Gastrocnemius medialis (tissue), 4 donors: ENCODE results near the gene SPINT1. TPM values are rescaled to one million over a fixed set of nuclear protein-coding genes. Genes with fewer than 3 reads are reported as not detected.

Experiments
- ATAC-seq, 2 donors: fragments of 150-250 bp; one replicate each; pipeline ENCODE4 v1.9.1; 2016
- DNase-seq, 2 donors: peaks; one replicate each; pipeline ENCODE4 v3.0.0-alpha.2; 2019
- H3K27ac ChIP-seq, 4 donors: fragments of 200-600 bp; sonication (generic); 1 replicate in 1 of 4; 2 replicates in 3 of 4; pipeline ENCODE4 v1.5.1; 2016 to 2018; ENCODE audit warnings: mild to moderate bottlenecking in 2 of 4, moderate library complexity in 1 of 4
- H3K27me3 ChIP-seq, 3 donors: fragments of 200-600 bp; sonication (generic) in 2 of 3; 1 replicate in 1 of 3; 2 replicates in 2 of 3; pipeline versions ENCODE4 v1.5.1 to v1.6.0; 2016 to 2019; ENCODE audit warnings: mild to moderate bottlenecking in 1 of 3, moderate library complexity in 1 of 3
- H3K36me3 ChIP-seq, 2 donors: fragments of 200-600 bp; sonication (generic) in 1 of 2; one replicate each; pipeline ENCODE4 v1.5.1; 2017 to 2018
- H3K4me1 ChIP-seq, 2 donors: fragments of 200-600 bp; sonication (generic) in 1 of 2; one replicate each; pipeline ENCODE4 v1.5.1; 2016 to 2017; ENCODE audit warnings: mild to moderate bottlenecking in 2 of 2
- H3K4me3 ChIP-seq, 4 donors: fragments of 200-600 bp; sonication (generic) in 3 of 4; 1 replicate in 1 of 4; 2 replicates in 3 of 4; pipeline ENCODE4 v1.5.1; 2016 to 2019; ENCODE audit warnings: mild to moderate bottlenecking in 2 of 4
- H3K9me3 ChIP-seq, 3 donors: fragments of 200-600 bp; sonication (generic) in 2 of 3; 1 replicate in 1 of 3; 2 replicates in 2 of 3; pipeline ENCODE4 v1.5.1; 2016 to 2019
- POLR2A ChIP-seq, 2 donors: fragments of 450-650 bp; IDR thresholded peaks; one replicate each; pipeline ENCODE4 v1.6.1; 2017; ENCODE audit warnings: antibody characterized with exemption in 2 of 2, mild to moderate bottlenecking in 2 of 2, moderate library complexity in 2 of 2
- in situ Hi-C, 4 donors: fragments of 200-750 bp; cut with MboI; loops; one replicate each; pipeline versions ENCODE4 v1.15.0 to v1.8.0; 2017; ENCODE audit warnings: low sequenced_read_pairs in 4 of 4
- intact Hi-C: fragments of 100-400 bp; cut with DNase I; formaldehyde crosslinking; loops from one replicate; pipeline ENCODE4 v1.15.1; 2023; ENCODE audit warnings: low total_unique reads
- total RNA-seq, 4 donors: library from RNA; depleted of rRNA; stranded (reverse); fragments of >200 nt; gene quantifications; one replicate each; pipeline versions ENCODE4 v1.1.0 to v1.2.3, GENCODE V29; 2016
- TF ChIP-seq, protein P1 (sequence below), 5 experiments: fragments of 450-650 bp in 3 of 5; fragments of 200-600 bp in 2 of 5; sonication (generic) in 2 of 5; IDR thresholded peaks in 4 of 5; conservative IDR thresholded peaks in 1 of 5; 1 replicate in 4 of 5; 2 replicates in 1 of 5; pipeline ENCODE4 v1.5.1; 2016 to 2019; ENCODE audit warnings: antibody characterized with exemption in 5 of 5, mild to moderate bottlenecking in 3 of 5, moderate library complexity in 3 of 5

Gene SPINT1
- total RNA-seq, 4 donors from 2014 or later: 0.42 to 5.0 (median 1.0) TPM; not detected in 1

DNA sequence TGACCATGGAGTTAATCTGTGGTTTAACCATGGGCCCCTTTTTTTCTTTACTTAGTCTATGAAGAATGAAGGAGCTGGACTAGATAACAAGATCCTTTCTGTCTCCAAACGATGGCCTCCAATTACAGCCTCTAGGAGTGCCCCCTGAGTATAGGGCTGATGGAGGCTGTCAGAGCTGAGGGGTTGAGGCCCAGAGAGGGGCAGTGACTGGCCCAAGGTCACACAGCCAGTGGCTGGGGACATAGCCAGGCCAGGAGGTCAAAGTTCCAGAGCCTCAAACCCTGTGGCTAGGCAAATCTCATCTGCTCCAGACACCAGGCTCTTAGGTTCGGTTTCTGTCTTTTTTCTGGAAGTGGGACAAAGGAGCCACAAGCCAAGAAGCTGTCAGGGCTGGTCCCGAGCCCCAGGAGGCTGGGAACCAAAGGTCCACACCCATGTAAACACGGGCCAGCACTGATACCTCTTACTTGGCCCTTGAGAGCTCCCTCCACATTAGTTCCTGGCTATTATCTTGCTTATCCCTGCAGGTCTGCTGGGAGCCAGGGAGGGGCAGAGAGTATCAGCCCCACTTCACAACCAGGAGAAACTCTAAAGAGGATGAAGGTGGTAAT lies 19.9 kb downstream of the SPINT1 start:
- no peak for TF ChIP-seq POLR2A (IDR thresholded peaks at IDR 0.05)
- TF ChIP-seq, protein P1, sequence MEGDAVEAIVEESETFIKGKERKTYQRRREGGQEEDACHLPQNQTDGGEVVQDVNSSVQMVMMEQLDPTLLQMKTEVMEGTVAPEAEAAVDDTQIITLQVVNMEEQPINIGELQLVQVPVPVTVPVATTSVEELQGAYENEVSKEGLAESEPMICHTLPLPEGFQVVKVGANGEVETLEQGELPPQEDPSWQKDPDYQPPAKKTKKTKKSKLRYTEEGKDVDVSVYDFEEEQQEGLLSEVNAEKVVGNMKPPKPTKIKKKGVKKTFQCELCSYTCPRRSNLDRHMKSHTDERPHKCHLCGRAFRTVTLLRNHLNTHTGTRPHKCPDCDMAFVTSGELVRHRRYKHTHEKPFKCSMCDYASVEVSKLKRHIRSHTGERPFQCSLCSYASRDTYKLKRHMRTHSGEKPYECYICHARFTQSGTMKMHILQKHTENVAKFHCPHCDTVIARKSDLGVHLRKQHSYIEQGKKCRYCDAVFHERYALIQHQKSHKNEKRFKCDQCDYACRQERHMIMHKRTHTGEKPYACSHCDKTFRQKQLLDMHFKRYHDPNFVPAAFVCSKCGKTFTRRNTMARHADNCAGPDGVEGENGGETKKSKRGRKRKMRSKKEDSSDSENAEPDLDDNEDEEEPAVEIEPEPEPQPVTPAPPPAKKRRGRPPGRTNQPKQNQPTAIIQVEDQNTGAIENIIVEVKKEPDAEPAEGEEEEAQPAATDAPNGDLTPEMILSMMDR (IDR thresholded peaks at IDR 0.05 in 4 of 5, conservative IDR thresholded peaks at IDR 0.05 in 1 of 5): no peak
- intact Hi-C loops: no loop called here
- H3K27me3 ChIP-seq: peaks cover 0 to 3% (median 0%) of the 10 kb centered on the region in 3 donors

DNA sequence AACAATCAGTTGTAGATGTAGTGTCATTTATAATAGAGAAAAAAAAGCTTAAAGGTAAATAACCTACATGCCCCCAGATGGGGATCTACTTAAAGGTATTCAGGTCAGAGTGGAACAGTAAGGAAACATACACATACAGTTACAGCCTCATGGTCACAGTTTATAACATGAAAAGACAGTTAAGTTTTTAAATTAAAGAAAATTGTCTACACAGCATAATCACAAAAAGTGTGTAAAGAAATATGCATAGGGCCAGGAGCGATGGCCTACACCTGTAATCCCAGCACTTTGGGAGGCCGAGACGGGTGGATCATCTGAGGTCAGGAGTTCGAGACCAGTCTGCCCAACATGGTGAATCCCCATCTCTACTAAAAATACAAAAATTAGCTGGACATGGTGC lies 23.4 kb downstream of the SPINT1 start:
- TF ChIP-seq POLR2A (IDR thresholded peaks at IDR 0.05): no peak
- TF ChIP-seq, protein P1 (IDR thresholded peaks at IDR 0.05 in 4 of 5, conservative IDR thresholded peaks at IDR 0.05 in 1 of 5): no peak
- no peak for ATAC-seq
- no peaks in the 10 kb centered on the region for H3K4me1 ChIP-seq
- H3K9me3 ChIP-seq: no peaks in the 10 kb centered on the region
- H3K27me3 ChIP-seq: peaks cover 0 to 3% (median under 1%) of the 10 kb centered on the region in 3 donors
- no peak overlapping the region for H3K4me3 ChIP-seq
- in situ Hi-C loops (no loop called here), intact Hi-C loops (no loop called here)
- H3K36me3 ChIP-seq: no peaks in the 10 kb centered on the region
- DNase-seq: no peak
- H3K27ac ChIP-seq: no peak overlapping the region

More for the DNA sequence above, 19.9 kb downstream of the SPINT1 start:
- no peak for DNase-seq
- H3K36me3 ChIP-seq: no peaks in the 10 kb centered on the region
- no peak overlapping the region for H3K27ac ChIP-seq
- H3K9me3 ChIP-seq: no peaks in the 10 kb centered on the region
- H3K4me1 ChIP-seq: no peaks in the 10 kb centered on the region
- in situ Hi-C loops: no loop called here
- no peak overlapping the region for H3K4me3 ChIP-seq
- ATAC-seq: no peak

DNA sequence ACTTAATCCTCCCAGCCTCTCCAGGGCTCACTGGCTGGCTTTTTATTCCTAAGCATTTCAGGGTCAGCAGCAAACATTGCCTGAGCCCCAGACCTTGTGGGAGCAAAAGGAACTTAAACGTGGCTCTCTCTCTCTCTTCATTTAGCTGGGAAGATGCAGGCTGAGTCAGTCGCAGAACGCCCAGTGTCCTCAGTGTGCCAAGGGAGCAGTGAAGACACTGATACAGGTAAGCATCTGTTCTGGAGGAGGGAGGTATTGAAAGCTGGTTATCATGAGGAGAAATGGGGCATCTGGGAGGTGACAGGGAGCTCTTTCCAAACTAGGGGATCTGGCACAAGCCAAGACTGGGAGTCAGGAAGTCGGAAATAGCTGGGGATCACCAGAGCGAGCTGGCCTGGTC lies 25.8 kb downstream of the SPINT1 start:
- no peak overlapping the region for H3K27ac ChIP-seq
- intact Hi-C loops: no loop called here
- no peak overlapping the region for H3K4me3 ChIP-seq
- H3K4me1 ChIP-seq: no peaks in the 10 kb centered on the region
- in situ Hi-C loops: no loop called here
- TF ChIP-seq, protein P1 (IDR thresholded peaks at IDR 0.05 in 4 of 5, conservative IDR thresholded peaks at IDR 0.05 in 1 of 5): no peak
- no peak for TF ChIP-seq POLR2A (IDR thresholded peaks at IDR 0.05)
- ATAC-seq: no peak
- no peaks in the 10 kb centered on the region for H3K9me3 ChIP-seq
- DNase-seq: no peak
- no peaks in the 10 kb centered on the region for H3K36me3 ChIP-seq
- peaks cover 0 to 11% (median 11%) of the 10 kb centered on the region in 3 donors for H3K27me3 ChIP-seq

DNA sequence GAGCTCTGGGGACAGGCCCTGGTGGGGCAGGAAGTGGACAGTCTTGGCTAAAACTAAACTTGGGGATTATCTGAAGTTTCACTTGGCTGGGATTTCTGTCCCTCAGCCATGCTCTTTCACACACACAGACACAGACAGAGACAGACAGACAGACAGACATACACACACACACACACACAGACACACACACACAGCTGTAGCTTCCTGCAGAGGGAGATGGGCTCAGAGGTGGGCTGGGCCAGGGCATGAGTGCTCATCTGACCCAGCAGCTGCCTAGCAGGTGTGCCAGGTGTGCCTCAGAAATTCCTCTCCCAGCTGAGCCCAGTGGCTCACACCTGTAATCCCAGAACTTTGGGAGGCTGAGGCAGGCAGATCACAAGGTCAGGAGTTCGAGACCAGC lies 26.9 kb downstream of the SPINT1 start:
- in situ Hi-C loops: no loop called here
- Histone ChIP-seq H3K9me3 (no peaks in the 10 kb centered on the region), H3K27ac (no peak overlapping the region), H3K4me1 (no peaks in the 10 kb centered on the region), H3K4me3 (no peak overlapping the region), H3K27me3 (peaks cover 0 to 11% (median 11%) of the 10 kb centered on the region in 3 donors), H3K36me3 (no peaks in the 10 kb centered on the region)
- DNase-seq (no peak), ATAC-seq (no peak)
- no peak for TF ChIP-seq POLR2A (IDR thresholded peaks at IDR 0.05)
- TF ChIP-seq, protein P1 (IDR thresholded peaks at IDR 0.05 in 4 of 5, conservative IDR thresholded peaks at IDR 0.05 in 1 of 5): no peak
- intact Hi-C loops: no loop called here
